AG20443 (cell line): ENCODE measurements around the gene CCL20.
"Not testable (repeated sequence)": the region's sequence is repeated elsewhere in the genome, so short reads cannot be mapped to it uniquely, and the experiment has no call there.

Experiments
- DNase-seq: peaks from one replicate; pipeline ENCODE4 v3.0.0; 2012; ENCODE audit warnings: low spot score, mixed read lengths

Gene CCL20, protein sequence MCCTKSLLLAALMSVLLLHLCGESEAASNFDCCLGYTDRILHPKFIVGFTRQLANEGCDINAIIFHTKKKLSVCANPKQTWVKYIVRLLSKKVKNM

GRCh38 chr2:227813562-227814353, at the start of gene CCL20:
Gene CCL20, plus strand, starts transcription at chr2:227813842. Its CDS starts 70 bp downstream, at chr2:227813912.
- no peak for DNase-seq

GRCh38 chr2:227765788-227766372, 47.8 kb upstream of the CCL20 start:
- DNase-seq: no peak

- DNase-seq: peak; percentile 89
Measured at GRCh38 chr2:227766373-227766883, 47.2 kb upstream of the CCL20 start.

DNA sequence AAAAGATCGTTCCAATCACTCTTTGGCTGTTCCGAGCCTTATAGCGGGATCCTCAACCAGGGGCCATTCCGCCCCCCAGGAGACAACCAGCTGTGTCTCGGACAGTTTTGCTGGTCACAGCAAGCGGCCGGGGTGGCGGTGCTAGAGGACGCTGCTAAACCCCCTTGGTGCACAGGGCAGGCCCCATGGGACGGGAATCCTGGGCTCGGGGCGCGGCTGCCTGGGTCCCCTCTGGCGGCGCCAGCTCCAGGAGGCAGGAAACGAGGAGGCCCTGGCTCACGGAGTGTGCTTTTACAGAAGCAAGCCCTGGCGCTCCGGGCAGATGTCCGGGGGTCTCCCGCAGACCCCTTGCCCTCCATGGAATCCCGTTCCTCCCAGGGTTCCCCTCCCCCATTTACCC, 45.8 kb upstream of the CCL20 start:
- no peak for DNase-seq

DNA sequence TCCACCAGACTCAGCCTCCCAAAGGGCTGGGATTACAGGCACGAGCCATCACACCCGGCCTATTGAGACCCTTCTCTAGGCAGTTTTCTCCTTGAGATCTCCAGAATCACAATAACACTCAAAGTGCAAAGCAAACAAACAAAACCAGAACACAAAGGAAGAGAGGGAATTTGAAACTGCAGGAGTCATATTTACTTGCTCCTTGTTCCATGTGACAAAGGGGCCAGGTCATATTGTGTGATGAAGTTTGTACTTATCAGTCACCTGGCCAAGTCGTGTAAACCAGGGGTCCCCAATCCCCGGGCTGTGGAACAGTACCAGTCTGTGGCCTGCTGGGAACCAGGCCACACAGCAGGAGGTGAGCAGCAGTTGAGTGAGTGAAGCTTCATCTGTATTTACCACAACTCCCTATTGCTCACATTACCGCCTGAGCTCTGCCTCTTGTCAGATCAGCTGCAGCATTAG, 41.4 kb upstream of the CCL20 start:
- no peak for DNase-seq

DNA sequence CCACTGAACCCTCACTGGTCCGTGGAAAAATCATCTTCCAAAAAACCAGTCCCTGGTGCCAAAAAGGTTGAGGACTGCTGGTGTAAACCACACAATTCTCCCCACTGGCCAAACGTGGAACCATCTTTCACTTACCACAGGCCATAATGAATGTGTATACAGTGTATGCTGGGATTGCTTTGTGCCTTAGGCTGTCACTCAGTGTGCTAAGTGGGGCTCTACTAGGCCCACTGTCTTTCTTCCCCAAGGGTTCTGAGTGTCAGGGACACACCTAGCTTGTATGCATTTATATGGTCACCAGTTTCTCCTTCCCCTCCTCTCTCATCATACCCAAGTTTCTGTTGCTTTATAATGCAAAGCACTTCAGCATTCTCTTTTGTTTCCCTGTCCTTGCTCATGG, 40.7 kb upstream of the CCL20 start:
- DNase-seq: no peak

GRCh38 chr2:227774011-227774624, 39.5 kb upstream of the CCL20 start:
- DNase-seq: no peak

DNA sequence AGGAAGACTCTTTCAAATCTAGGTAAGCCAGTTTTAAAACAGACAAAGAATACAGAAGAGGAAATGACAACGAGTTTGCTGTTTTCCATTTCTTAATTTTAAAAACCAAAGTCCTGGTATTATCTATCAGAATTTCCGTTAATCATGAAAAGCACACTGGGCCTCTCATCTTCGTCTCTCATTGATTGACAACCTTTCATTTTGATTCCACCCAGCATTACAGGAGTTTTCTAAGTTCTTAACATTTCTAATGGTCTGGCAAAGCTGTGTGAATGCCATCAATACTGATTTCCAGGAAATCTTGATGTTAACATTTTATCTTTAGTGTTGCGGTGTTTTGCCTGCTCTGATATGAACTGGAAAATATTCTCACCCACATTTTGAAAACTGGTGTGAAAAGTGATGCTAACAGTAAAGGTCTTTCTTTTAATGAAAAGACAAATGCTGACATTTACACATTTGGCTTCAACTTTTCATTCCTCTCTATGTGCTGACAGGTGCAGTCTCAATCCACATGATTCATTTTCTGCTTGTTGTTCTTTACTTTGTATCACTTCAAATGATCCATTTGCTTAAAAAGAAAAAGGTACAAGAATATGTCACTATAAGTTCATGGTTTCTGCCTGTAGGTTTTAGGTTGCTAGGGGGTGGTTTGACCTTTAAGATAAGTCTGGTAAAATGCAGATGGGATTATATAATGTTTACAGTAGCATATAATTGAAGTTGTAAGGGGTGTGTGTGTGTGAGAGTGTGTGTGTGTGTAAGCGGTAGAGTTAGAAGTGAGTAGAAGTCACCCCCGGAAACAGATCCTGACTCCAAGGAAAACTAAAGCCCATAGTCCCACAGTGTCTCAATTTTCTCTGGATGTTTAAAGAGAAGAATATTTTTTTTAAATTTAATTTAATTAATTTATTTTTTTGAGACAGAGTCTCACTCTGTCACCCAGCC, 38.5 kb upstream of the CCL20 start:
- DNase-seq: no peak

GRCh38 chr2:227780981-227781615, 32.5 kb upstream of the CCL20 start:
- no peak for DNase-seq

- DNase-seq: no peak
Measured at GRCh38 chr2:227781841-227782240, 31.8 kb upstream of the CCL20 start.

DNA sequence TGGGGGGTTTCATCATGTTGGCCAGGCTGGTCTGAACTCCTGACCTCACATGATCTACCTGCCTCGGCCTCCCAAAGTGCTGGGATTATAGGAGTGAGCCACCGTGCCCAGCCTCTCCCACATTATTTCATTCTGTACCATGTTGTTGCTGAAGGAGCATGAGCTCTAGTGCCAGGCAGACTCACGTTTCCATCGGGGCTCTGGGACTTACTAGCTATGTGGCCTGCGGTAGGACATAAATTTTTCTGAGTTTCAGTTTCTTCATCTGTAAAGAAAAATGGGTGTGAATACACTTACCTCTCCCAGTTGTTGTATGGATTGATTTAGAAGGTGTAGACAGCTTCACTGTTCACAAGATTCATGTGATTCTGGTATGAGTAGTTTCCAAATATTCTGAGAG, 30.8 kb upstream of the CCL20 start:
- DNase-seq: no peak

DNA sequence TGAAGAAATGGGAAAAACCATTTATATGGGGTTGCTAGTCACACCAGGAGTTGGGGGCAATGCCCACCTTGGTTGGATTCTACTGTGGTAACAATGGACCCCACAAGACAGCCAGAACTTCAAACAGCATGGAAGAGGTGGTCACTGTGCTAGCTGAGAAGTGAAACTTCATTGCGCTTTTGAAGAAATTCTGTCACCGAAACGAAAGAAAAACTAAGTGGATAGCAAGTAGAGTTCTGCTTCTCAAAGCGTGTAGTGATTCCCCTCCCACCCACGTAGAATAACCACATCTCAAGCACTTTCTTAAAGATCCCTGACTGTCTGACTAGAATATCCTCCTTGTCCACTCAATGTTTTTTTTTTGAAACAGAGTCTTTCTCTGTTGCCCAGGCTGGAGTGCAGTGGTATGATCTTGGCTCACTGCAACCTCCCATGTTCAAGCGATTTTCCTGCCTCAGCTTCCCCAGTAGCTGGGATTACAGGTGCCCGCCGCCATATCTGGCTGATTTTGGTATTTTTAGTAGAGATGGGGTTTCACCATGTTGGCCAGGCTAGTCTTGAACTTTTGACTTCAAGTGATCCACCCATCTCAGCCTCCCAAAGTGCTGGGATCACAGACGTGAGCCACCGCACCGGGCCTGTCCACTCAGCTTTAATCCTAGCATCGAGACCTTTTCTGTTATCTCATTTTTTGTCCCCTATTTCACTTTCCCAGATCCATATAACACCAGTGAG, 30.1 kb upstream of the CCL20 start:
- no peak for DNase-seq

GRCh38 chr2:227785293-227785692, 28.3 kb upstream of the CCL20 start:
- DNase-seq: no peak

DNA sequence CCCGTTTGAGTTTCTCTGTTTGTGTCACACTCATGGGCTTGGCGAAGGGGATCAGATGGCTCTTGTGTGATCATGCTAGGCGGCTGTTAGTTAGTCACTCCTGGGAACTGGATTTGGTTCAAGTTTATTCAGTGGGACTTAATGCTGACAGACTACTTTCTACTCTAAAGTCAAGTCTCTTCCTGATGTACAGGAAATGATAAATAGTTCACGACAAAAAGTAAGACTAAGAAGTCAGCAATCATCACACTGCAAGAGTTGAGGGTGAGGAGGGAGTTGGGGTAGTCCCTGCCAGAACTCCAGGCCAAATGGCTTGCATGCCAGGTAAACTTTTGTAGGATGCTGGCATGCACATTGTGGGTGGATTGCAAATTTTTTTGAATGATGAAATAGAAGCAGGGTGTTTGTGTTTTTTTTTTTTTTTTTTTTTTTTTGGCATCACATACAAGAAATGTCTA, 25.1 kb upstream of the CCL20 start:
- no peak for DNase-seq

DNA sequence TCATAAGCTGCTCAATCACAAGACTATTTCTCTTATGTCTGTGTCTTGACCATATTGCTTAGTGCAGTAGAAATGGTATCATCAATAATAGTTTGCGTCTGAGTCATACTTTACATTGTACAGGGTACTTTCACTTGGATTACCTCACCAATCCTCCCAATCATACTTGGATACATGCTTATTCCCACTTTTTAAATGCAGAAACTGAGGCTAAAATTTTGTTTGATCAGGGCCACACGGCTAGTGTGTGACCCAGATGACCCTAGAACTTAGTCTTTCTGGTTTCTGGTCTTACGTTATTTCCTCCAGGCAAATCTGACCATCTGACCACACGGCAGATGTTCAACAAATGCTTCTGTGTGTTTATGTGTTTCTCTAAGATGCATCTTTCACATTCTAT, 23.8 kb upstream of the CCL20 start:
- DNase-seq: no peak

DNA sequence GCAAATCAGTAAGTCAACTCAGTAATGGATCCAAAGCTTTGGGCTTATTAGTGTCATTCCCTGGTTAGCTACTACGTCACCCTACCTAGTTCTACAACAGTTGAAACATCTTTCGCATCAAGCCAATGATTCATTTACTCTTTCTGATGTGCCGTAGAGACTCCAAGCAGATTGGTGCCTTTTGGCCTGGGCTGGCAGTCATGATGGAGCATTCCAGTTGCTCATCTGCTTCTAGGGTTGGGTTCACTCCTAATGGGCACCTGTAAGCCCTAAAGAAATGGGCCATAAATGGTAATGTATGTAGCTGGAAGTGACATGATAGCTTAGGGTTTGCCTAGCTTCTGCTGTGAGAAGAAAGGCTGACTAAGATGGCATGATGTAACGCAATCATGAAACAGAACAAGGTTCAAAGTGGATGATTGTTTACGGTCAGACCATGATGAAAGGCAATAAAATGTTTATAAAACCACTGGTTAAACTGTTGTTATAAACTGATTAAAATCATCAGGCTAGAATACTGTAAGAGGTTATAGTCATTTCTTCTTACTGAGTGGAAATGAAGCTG, 20.4 kb upstream of the CCL20 start:
- DNase-seq: no peak

DNA sequence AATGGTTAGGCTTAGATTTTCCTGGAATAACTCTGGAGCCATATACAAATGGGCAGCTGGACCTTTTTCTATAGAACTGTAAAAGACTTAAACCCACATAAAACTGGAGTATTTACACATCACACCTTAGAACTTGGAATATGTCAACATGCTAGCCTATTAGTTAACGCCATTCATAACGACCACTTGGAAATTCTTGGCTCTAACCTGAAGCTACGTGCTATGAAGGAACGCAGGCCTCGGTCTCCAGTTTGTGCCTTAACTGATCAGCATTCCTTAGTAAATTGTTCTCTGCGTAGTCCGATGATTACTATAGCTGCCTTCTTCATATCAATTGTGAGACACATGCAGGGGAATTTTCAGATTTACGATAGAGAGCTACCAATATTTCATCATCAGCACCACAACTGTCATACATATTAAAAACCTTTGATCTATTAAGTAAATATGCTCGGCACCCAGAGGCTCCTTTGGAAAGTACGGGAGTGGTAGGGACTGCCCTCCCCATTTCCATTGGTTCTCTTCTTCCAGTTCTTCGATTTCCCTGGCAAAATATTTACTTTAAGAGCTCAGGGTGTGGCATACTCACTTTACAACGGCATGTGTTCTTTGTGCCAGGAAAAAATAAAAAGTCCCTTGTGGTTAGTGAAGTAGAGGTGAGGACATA, 17.5 kb upstream of the CCL20 start:
- DNase-seq: no peak

DNA sequence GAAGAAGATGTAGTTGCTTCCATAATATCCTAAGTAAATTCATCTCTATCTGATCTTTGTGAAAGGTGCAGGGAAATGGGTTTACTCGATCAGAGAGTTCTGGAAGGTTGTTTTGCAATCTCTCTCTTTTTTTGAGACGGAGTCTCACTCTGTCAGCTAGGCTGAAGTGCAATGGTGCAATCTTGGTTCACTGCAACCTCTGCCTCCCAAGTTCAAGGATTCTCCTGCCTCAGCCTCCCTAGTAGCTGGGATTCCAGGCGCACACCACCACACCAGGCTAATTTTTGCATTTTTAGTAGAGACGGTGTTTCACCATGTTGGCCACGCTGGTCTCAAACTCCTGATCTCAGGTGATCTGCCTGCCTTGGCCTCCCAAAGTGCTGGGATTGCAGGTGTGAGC, 16.9 kb upstream of the CCL20 start:
- DNase-seq: not testable (repeated sequence)

DNA sequence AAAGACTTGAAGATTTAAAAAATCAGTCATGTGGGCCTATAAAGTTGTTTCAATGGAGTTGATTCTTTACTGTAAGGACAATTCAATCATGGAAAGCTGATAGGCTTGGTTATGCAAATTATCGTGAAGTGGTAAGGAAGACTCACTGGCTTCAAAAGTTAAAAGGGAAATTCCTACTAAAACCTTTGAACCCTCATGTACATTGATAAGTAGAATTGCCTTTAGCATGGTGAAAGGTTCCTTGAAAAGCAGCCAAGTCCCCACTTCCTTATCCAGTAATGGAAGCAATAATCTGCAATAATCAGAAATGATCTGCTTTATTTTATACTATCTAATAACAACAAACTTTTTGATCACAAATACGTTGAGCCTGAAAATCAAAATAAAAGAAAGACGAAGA, 14.4 kb upstream of the CCL20 start:
- no peak for DNase-seq
